Measurements from ENCODE around the gene LRTM2. TPM values are rescaled to one million over a fixed set of nuclear protein-coding genes. Genes with fewer than 3 reads are reported as not detected.

LRTM2 gene
- total and polyA plus RNA-seq, 2 experiments from 2014 or later: not detected

DNA sequence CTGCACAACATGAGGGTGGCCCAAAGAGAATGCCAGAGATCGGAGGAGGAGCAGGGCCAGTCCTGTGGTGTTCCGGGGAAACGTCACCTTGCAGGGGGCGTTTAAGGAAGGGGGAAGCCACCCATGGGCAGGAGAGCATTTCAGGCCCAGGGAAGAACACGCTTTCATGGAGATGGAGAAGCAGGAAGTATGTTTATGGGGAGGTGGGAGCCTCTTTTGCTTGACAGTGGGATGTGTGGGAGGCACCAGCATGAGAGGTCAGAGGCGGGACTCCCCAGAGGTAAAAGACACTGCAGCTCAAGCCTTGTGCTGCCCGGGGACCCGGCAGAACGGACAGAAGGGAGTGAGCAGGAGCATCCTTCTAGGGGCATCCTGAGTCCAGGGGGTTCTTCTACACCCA lies 1.3 kb upstream of the LRTM2 start:
- TF ChIP-seq EZH2 (IDR thresholded peaks at IDR 0.05; ENCODE audit: insufficient read depth, poor library complexity, severe bottlenecking) (no peak), EZH2phosphoT487 (IDR thresholded peaks at IDR 0.05; ENCODE audit: insufficient read depth, low read depth) (no peak)
- Histone ChIP-seq H3K4me1 (ENCODE audit: insufficient read depth) (no peaks in the 10 kb centered on the region), H3K36me3 (ENCODE audit: low read depth) (no peaks in the 10 kb centered on the region), H3K4me3 (no peak overlapping the region), H3K27me3 (replicated peaks; ENCODE audit: insufficient read depth) (peaks cover 54% of the 10 kb centered on the region), H3K79me2 (ENCODE audit: insufficient read depth) (no peaks in the 10 kb centered on the region), H3K9me3 (ENCODE audit: low read depth) (no peaks in the 10 kb centered on the region), H3K9ac (no peak overlapping the region), H3F3A (ENCODE audit: insufficient read depth) (no peaks in the 10 kb centered on the region), H3K4me2 (ENCODE audit: unreplicated experiment) (no peak overlapping the region), H2AFZ (no peak overlapping the region), H3K27ac (no peak overlapping the region), H4K20me1 (ENCODE audit: insufficient read depth) (no peaks in the 10 kb centered on the region), H3K9me2 (ENCODE audit: insufficient read depth) (no peaks in the 10 kb centered on the region)
- in situ Hi-C loops (cut with MboI): loop anchor here (25.0 kb wide), 1 partner anchor 768 kb away; no protein-coding TSS in a partner anchor
- no peak for DNase-seq
- WGBS, 2 experiments (ENCODE audit: low coverage in 1 of 2, low lambda C conversion rate in 2 of 2, missing lambda C conversion rate in 2 of 2): 53 to 56% methylated on average over 9 of the region's 9 CpGs

GRCh38 chr12:1819571-1819970 lies 794 bp upstream of the LRTM2 start:
- H3K9ac ChIP-seq: no peak overlapping the region
- H3K36me3 ChIP-seq (ENCODE audit: low read depth): no peaks in the 10 kb centered on the region
- H3K27me3 ChIP-seq (replicated peaks; ENCODE audit: insufficient read depth): peaks cover 59% of the 10 kb centered on the region
- no peak for TF ChIP-seq EZH2 (IDR thresholded peaks at IDR 0.05; ENCODE audit: insufficient read depth, poor library complexity, severe bottlenecking)
- no peak for TF ChIP-seq EZH2phosphoT487 (IDR thresholded peaks at IDR 0.05; ENCODE audit: insufficient read depth, low read depth)
- DNase-seq: no peak
- no peaks in the 10 kb centered on the region for H3K9me2 ChIP-seq (ENCODE audit: insufficient read depth)
- H3K4me1 ChIP-seq (ENCODE audit: insufficient read depth): no peaks in the 10 kb centered on the region
- H3K9me3 ChIP-seq (ENCODE audit: low read depth): no peaks in the 10 kb centered on the region
- no peak overlapping the region for H2AFZ ChIP-seq
- no peak overlapping the region for H3K4me2 ChIP-seq (ENCODE audit: unreplicated experiment)
- no peaks in the 10 kb centered on the region for H4K20me1 ChIP-seq (ENCODE audit: insufficient read depth)
- H3K27ac ChIP-seq: no peak overlapping the region
- H3K79me2 ChIP-seq (ENCODE audit: insufficient read depth): no peaks in the 10 kb centered on the region
- in situ Hi-C loops (cut with MboI): loop anchor here (25.0 kb wide), 1 partner anchor 768 kb away; no protein-coding TSS in a partner anchor
- H3K4me3 ChIP-seq: no peak overlapping the region
- WGBS, 2 experiments (ENCODE audit: low coverage in 1 of 2, low lambda C conversion rate in 2 of 2, missing lambda C conversion rate in 2 of 2): 27 to 30% methylated on average over 6 of the region's 6 CpGs
- no peaks in the 10 kb centered on the region for H3F3A ChIP-seq (ENCODE audit: insufficient read depth)

GRCh38 chr12:1820896-1821291 lies 529 bp downstream of the LRTM2 start:
- Histone ChIP-seq H3K4me3 (no peak overlapping the region), H2AFZ (no peak overlapping the region), H3K79me2 (ENCODE audit: insufficient read depth) (no peaks in the 10 kb centered on the region), H3K36me3 (ENCODE audit: low read depth) (no peaks in the 10 kb centered on the region), H3K9me2 (ENCODE audit: insufficient read depth) (no peaks in the 10 kb centered on the region), H4K20me1 (ENCODE audit: insufficient read depth) (no peaks in the 10 kb centered on the region), H3K27ac (no peak overlapping the region), H3K4me1 (ENCODE audit: insufficient read depth) (no peaks in the 10 kb centered on the region), H3K27me3 (replicated peaks; ENCODE audit: insufficient read depth) (peaks cover 67% of the 10 kb centered on the region), H3K9ac (no peak overlapping the region), H3F3A (ENCODE audit: insufficient read depth) (no peaks in the 10 kb centered on the region), H3K4me2 (ENCODE audit: unreplicated experiment) (no peak overlapping the region), H3K9me3 (ENCODE audit: low read depth) (no peaks in the 10 kb centered on the region)
- DNase-seq: no peak
- 65 to 68% methylated on average over 11 of the region's 11 CpGs for WGBS, 2 experiments (ENCODE audit: low coverage in 1 of 2, low lambda C conversion rate in 2 of 2, missing lambda C conversion rate in 2 of 2)
- in situ Hi-C loops (cut with MboI): loop anchor here (25.0 kb wide), 1 partner anchor 766 kb away; no protein-coding TSS in a partner anchor
- TF ChIP-seq EZH2phosphoT487 (IDR thresholded peaks at IDR 0.05; ENCODE audit: insufficient read depth, low read depth): no peak
- no peak for TF ChIP-seq EZH2 (IDR thresholded peaks at IDR 0.05; ENCODE audit: insufficient read depth, poor library complexity, severe bottlenecking)

DNA sequence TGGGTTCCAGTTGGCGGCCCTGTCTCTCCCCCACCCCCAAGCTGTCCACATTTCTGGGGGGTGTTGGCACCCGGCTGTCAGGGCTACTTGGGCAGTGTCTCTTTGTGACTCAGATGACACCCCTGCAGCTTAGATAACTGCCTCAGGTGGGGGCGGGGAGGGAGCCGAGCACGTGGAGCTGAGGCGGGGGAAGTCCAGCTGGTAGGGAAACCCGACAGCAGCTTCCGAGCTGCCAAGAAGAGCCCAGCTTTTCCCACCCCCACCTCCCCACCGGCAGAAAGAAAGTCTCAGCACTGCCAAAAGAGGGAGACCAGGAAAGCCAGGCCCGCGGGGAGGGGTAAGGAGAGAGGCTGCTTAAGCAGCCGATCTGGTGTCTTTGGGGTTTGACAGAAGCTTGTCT lies 1.4 kb downstream of the LRTM2 start:
- WGBS, 2 experiments (ENCODE audit: low coverage in 1 of 2, low lambda C conversion rate in 2 of 2, missing lambda C conversion rate in 2 of 2): 4 to 12% methylated on average over 6 to 12 of the region's 12 CpGs
- no peak overlapping the region for H3K27ac ChIP-seq
- no peaks in the 10 kb centered on the region for H3K36me3 ChIP-seq (ENCODE audit: low read depth)
- no peaks in the 10 kb centered on the region for H4K20me1 ChIP-seq (ENCODE audit: insufficient read depth)
- TF ChIP-seq EZH2phosphoT487 (IDR thresholded peaks at IDR 0.05; ENCODE audit: insufficient read depth, low read depth): no peak
- no peak for TF ChIP-seq EZH2 (IDR thresholded peaks at IDR 0.05; ENCODE audit: insufficient read depth, poor library complexity, severe bottlenecking)
- H3K27me3 ChIP-seq (replicated peaks; ENCODE audit: insufficient read depth): peaks cover 61% of the 10 kb centered on the region
- no peaks in the 10 kb centered on the region for H3K4me1 ChIP-seq (ENCODE audit: insufficient read depth)
- H3F3A ChIP-seq (ENCODE audit: insufficient read depth): no peaks in the 10 kb centered on the region
- H2AFZ ChIP-seq: no peak overlapping the region
- no peaks in the 10 kb centered on the region for H3K79me2 ChIP-seq (ENCODE audit: insufficient read depth)
- no peak for DNase-seq
- H3K4me3 ChIP-seq: no peak overlapping the region
- no peaks in the 10 kb centered on the region for H3K9me3 ChIP-seq (ENCODE audit: low read depth)
- no peak overlapping the region for H3K9ac ChIP-seq
- H3K4me2 ChIP-seq (ENCODE audit: unreplicated experiment): no peak overlapping the region
- H3K9me2 ChIP-seq (ENCODE audit: insufficient read depth): no peaks in the 10 kb centered on the region
- in situ Hi-C loops (cut with MboI): loop anchor here (25.0 kb wide), 1 partner anchor 765 kb away; no protein-coding TSS in a partner anchor
